GM23338 (cell line): ENCODE results near the gene ENTREP3. TPM values are rescaled to one million over a fixed set of nuclear protein-coding genes. Genes with fewer than 3 reads are reported as not detected.

Experiments used
- ATAC-seq: fragments of 200-7000 bp; cut with Tn5 transposase; 3 replicates; pipeline ENCODE4 v1.9.1; 2020
- DNase-seq: peaks from one replicate; pipeline ENCODE4 v3.0.0-alpha.2; 2015; ENCODE audit warnings: low spot score
- H2AFZ ChIP-seq: fragments of 200-600 bp; sonication (generic); 2 replicates; pipeline ENCODE4 v1.8.0; 2016; ENCODE audit warnings: antibody characterized with exemption, mild to moderate bottlenecking, moderate library complexity
- H3F3A ChIP-seq: fragments of 200-600 bp; sonication (generic); replicated peaks from 2 replicates; pipeline ENCODE4 v1.8.0; 2017; ENCODE audit warnings: antibody characterized with exemption, mixed run types, low read depth
- H3K27ac ChIP-seq: fragments of 200-600 bp; sonication (generic); 2 replicates; pipeline ENCODE4 v1.6.1; 2016; ENCODE audit warnings: low read depth
- H3K27me3 ChIP-seq: fragments of 200-600 bp; sonication (generic); 2 replicates; pipeline ENCODE4 v1.8.0; 2016; ENCODE audit warnings: mild to moderate bottlenecking, mixed run types, moderate library complexity; ENCODE audit not compliant: insufficient read depth
- H3K36me3 ChIP-seq: fragments of 200-600 bp; sonication (generic); 2 replicates; pipeline ENCODE4 v1.8.0; 2016; ENCODE audit warnings: mild to moderate bottlenecking; ENCODE audit not compliant: insufficient read depth
- H3K4me1 ChIP-seq: fragments of 200-600 bp; sonication (generic); 2 replicates; pipeline ENCODE4 v1.8.0; 2016; ENCODE audit warnings: mild to moderate bottlenecking, moderate library complexity; ENCODE audit not compliant: insufficient read depth
- H3K4me2 ChIP-seq: fragments of 200-600 bp; sonication (generic); 2 replicates; pipeline ENCODE4 v1.7.1; 2017; ENCODE audit warnings: mixed run types
- H3K4me3 ChIP-seq: fragments of 200-600 bp; sonication (generic); 2 replicates; pipeline ENCODE4 v1.6.1; 2016; ENCODE audit warnings: mixed run types
- H3K79me2 ChIP-seq: fragments of 200-600 bp; sonication (generic); replicated peaks from 2 replicates; pipeline ENCODE4 v1.8.0; 2017; ENCODE audit warnings: mild to moderate bottlenecking; ENCODE audit not compliant: insufficient read depth
- H3K9me2 ChIP-seq: fragments of 200-600 bp; sonication (generic); 2 replicates; pipeline ENCODE4 v1.8.0; 2017; ENCODE audit not compliant: insufficient read depth
- H4K20me1 ChIP-seq: fragments of 200-600 bp; sonication (generic); replicated peaks from 2 replicates; pipeline ENCODE4 v1.8.0; 2017; ENCODE audit warnings: mild to moderate bottlenecking; ENCODE audit not compliant: insufficient read depth
- H3K27ac Mint-ChIP-seq: 2 replicates; pipeline ENCODE4 v1.8.0; 2020; ENCODE audit warnings: inconsistent platforms, mild to moderate bottlenecking, moderate library complexity, mixed read lengths
- H3K27me3 Mint-ChIP-seq: 3 replicates; pipeline ENCODE4 v1.8.0; 2022; ENCODE audit warnings: low read depth, mild to moderate bottlenecking, moderate library complexity, mixed read lengths, inconsistent platforms; ENCODE audit not compliant: insufficient read depth, poor library complexity
- H3K36me3 Mint-ChIP-seq: 3 replicates; pipeline ENCODE4 v1.8.0; 2021; ENCODE audit warnings: low read depth, mild to moderate bottlenecking, inconsistent platforms, moderate library complexity, mixed read lengths
- H3K4me1 Mint-ChIP-seq: 3 replicates; pipeline ENCODE4 v1.8.0; 2020; ENCODE audit warnings: mild to moderate bottlenecking, inconsistent platforms, mixed read lengths
- H3K4me3 Mint-ChIP-seq: 3 replicates; pipeline ENCODE4 v1.8.0; 2021; ENCODE audit warnings: moderate library complexity, mild to moderate bottlenecking, inconsistent platforms, mixed read lengths
- H3K9me3 Mint-ChIP-seq: 3 replicates; pipeline ENCODE4 v1.8.0; 2020; ENCODE audit warnings: moderate library complexity, mild to moderate bottlenecking, inconsistent platforms, mixed read lengths
- CREB1 ChIP-seq: fragments of 250-450 bp; sonication (Bioruptor Pico); IDR thresholded peaks from 2 replicates; pipeline ENCODE4 v1.5.0; 2020; ENCODE audit warnings: low read depth, mild to moderate bottlenecking, moderate library complexity
- CTCF ChIP-seq, 2 experiments: fragments of 200-600 bp in 1 of 2; sonication (generic) in 1 of 2; conservative IDR thresholded peaks; 2 replicates each; pipeline versions ENCODE4 v1.5.1 to v1.6.1; 2016 to 2017; ENCODE audit warnings: antibody characterized with exemption in 2 of 2, low read depth in 2 of 2, mild to moderate bottlenecking in 2 of 2, moderate library complexity in 1 of 2
- ETS1 ChIP-seq: IDR thresholded peaks from 2 replicates; pipeline ENCODE4 v1.6.1; 2016; ENCODE audit warnings: antibody characterized with exemption
- EZH2 ChIP-seq: fragments of 200-600 bp; sonication (generic); IDR thresholded peaks from one replicate; pipeline ENCODE4 v1.8.0; 2017; ENCODE audit warnings: antibody characterized with exemption, mild to moderate bottlenecking, low read depth; ENCODE audit not compliant: unreplicated experiment
- EZH2phosphoT487 ChIP-seq: fragments of 200-600 bp; sonication (generic); IDR thresholded peaks from one replicate; pipeline ENCODE4 v1.8.1; 2018; ENCODE audit warnings: antibody characterized with exemption; ENCODE audit not compliant: unreplicated experiment
- JUNB ChIP-seq: IDR thresholded peaks from one replicate; pipeline ENCODE4 v1.6.1; 2016; ENCODE audit warnings: antibody characterized with exemption; ENCODE audit not compliant: unreplicated experiment
- POLR2AphosphoS5 ChIP-seq: IDR thresholded peaks from 2 replicates; pipeline ENCODE4 v1.6.1; 2016; ENCODE audit warnings: antibody characterized with exemption, low read depth
- STAT1 ChIP-seq: IDR thresholded peaks from one replicate; pipeline ENCODE4 v1.6.1; 2016; ENCODE audit warnings: antibody characterized with exemption; ENCODE audit not compliant: unreplicated experiment
- ZNF114 ChIP-seq: fragments of 250-450 bp; sonication (Bioruptor Pico); IDR thresholded peaks from 2 replicates; pipeline ENCODE4 v1.5.0; 2020; ENCODE audit warnings: mild to moderate bottlenecking, moderate library complexity
- ZNF331 ChIP-seq: fragments of 250-450 bp; sonication (Bioruptor Pico); IDR thresholded peaks from 2 replicates; pipeline ENCODE4 v1.5.0; 2020; ENCODE audit warnings: low read depth, mild to moderate bottlenecking, moderate library complexity
- ZNF462 ChIP-seq: fragments of 250-450 bp; sonication (Bioruptor Pico); IDR thresholded peaks from 2 replicates; pipeline ENCODE4 v1.5.0; 2020; ENCODE audit warnings: mild to moderate bottlenecking, moderate library complexity
- polyA plus RNA-seq: library from polyadenylated mRNA; unstranded; fragments of >200 nt; fragmentation: Nextera tagmentation; extraction: Ambion mirVana; gene quantifications from 2 replicates; pipeline ENCODE4 v1.2.1, GENCODE V29; 2016
- total RNA-seq: library from RNA; depleted of rRNA; stranded (reverse); fragments of >200 nt; shearing (Covaris generic); gene quantifications from 2 replicates; pipeline ENCODE4 v1.2.3, GENCODE V29; 2014

Gene ENTREP3
- total and polyA plus RNA-seq, 2 experiments from 2014 or later = 18.6 to 46.3 TPM

- TF ChIP-seq JUNB = no peak
- TF ChIP-seq EZH2phosphoT487 = no peak
- no peak for TF ChIP-seq ETS1
- no peak for TF ChIP-seq STAT1
These were observed 24.0 kb upstream of the ENTREP3 start (continued) for GRCh38 chr1:155279268-155279667.

GRCh38 chr1:155278689-155279160, 23.4 kb upstream of the ENTREP3 start:
- peak overlapping the region; percentile 61 for H3K4me2 ChIP-seq
- H4K20me1 ChIP-seq = no peaks in the 10 kb centered on the region
- no peak overlapping the region for H2AFZ ChIP-seq
- no peaks in the 10 kb centered on the region for H3K27me3 ChIP-seq
- H3K27ac Mint-ChIP-seq = no peak overlapping the region; the same call in 1 of the 2 replicates
- DNase-seq (no peak), ATAC-seq (no peak)
- H3K36me3 Mint-ChIP-seq = peaks cover 3% of the 10 kb centered on the region; the same call in 2 of the 3 replicates
- H3K4me3 ChIP-seq = peak overlapping the region; percentile 89
- TF ChIP-seq ZNF114 (CRISPR knock-in tag) (no peak), CTCF (conservative IDR thresholded peaks at IDR 0.05; ENCODE audit: low read depth in 2 of 2) (no peak), POLR2AphosphoS5 (no peak), JUNB (no peak), ZNF462 (CRISPR knock-in tag) (no peak), EZH2 (no peak), ZNF331 (CRISPR knock-in tag) (no peak), CREB1 (CRISPR knock-in tag) (no peak), STAT1 (no peak), ETS1 (no peak)
- H3K4me1 Mint-ChIP-seq = peaks cover 26% of the 10 kb centered on the region
- peaks cover 15% of the 10 kb centered on the region for H3K27me3 Mint-ChIP-seq
- H3F3A ChIP-seq = peaks cover 17% of the 10 kb centered on the region
- 0 out of 2 replicates have a peak overlapping the region, but pooled peaks have one; percentile 17 for H3K27ac ChIP-seq
- no peaks in the 10 kb centered on the region for H3K36me3 ChIP-seq
- no peaks in the 10 kb centered on the region for H3K9me2 ChIP-seq
- H3K9me3 Mint-ChIP-seq = peaks cover 4% of the 10 kb centered on the region; the same call in 1 of the 3 replicates
- H3K4me3 Mint-ChIP-seq = peak overlapping the region; percentile 73
- H3K79me2 ChIP-seq = no peaks in the 10 kb centered on the region
- H3K4me1 ChIP-seq = peaks cover 27% of the 10 kb centered on the region
